ENCODE results near the gene TMEM266.

The TMEM266 gene

GRCh38 chr15:76253691-76254473 lies 194.1 kb downstream of the TMEM266 start:
- POLR2A ChIA-PET = no interaction called here
- DNase-seq (ENCODE audit: extremely low spot score) = no peak
- TF ChIP-seq CTCF (IDR thresholded peaks at IDR 0.05; ENCODE audit: control extremely low read depth, extremely low read depth, low read depth, missing control alignments) = no peak
- CTCF ChIA-PET = interaction anchor here (1.0 to 1.5 kb wide), 2 partner anchors 8 to 33 kb away, joined by 3 read pairs; no protein-coding TSS in a partner anchor
